HG03175 (cell line): Measurements from ENCODE around the gene CBR4.
A peak's percentile ranks its signal among the peaks of the same experiment; 100 is the strongest.
"Not testable (repeated sequence)": the region's sequence is repeated elsewhere in the genome, so short reads cannot be mapped to it uniquely, and the experiment has no call there.

Experiments used
- ATAC-seq: cut with Tn5 transposase; IDR thresholded peaks from one replicate; pipeline ENCODE4 v1.9.1; 2021; ENCODE audit warnings: mild to moderate bottlenecking, moderate library complexity; ENCODE audit not compliant: unreplicated experiment

The CBR4 gene

DNA sequence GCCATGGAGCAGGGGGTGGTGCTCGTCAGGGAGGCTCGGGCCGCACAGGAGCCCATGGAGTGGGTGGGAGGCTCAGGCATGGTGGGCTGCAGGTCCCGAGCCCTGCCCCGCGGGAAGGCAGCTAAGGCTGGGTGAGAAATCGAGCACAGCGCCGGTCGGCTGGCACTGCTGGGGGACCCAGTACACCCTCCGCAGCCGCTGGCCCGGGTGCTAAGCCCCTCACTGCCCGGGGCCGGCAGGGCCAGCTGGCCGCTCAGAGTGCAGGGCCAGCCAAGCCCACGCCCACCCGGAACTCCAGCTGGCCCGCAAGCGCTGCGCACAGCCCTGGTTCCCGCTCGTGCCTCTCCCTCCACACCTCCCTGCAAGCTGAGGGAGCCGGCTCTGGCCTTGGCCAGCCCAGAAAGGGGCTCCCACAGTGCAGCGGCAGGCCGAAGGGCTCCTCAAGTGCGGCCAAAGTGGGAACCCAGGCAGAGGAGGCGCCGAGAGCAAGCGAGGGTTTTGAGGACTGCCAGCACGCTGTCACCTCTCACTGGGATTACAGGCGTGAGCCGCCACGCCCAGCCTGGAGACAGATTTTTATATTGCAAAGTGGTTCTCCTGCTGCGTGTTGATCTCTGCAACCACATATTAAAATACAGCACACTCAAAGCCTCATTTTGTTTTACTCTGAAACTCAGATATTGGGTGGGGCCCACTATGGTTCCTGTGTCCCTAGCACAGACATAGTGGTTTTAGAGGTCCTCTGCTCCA, 26.0 kb upstream of the CBR4 start:
- ATAC-seq: not testable (repeated sequence)

DNA sequence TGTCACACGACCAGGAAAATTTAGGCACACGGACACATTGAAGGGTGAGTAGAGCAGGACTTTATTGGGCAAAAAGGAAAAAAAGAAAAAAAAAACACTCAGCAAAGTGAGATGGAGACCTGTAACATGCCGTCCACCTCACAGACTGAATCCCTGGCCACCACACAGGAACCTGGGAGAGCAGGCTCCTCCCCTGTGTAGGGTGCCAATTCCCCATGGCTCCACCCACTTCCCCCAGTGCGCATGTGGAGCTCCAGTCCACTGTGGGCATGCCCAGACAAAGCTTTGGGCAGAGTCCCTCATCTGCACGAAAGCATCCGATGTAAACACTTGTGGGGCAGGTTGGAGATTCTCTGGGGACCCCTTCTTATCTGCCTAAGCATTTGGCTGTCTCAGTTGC, 23.6 kb upstream of the CBR4 start:
- no peak for ATAC-seq

DNA sequence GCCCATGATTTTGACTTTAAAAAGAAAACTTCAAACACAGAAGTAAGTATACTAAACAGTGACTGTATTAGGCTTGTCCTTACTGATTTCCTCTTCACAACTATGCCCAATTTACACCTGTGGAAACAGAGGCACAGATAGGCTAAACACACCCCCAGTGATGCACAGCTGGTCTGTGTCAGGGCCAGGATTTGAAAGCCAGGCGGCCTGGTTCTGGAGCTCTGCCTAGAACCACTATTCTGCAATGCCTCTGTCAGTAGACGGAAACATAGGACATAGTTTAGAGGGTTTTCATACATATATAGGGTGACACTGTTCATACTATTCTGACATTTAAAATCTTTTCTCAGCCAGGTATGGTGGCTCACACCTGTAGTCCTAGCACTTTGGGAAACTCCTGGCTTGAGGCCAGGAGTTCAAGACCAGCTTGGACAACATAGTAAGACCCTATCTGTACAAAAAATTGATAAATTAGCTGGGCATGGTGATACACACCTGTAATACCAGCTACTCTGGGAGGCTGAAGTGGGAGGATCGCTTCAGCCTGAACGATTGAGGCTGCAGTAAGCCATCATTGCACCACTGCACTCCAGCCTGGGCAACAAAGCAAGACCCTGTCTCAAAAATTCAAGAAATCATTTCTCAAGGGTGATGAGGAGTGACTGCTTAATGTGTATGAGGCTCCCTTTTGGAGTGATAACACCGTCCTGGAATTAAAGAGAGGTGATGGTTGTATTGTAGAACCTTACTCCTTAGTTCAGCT, 23.0 kb upstream of the CBR4 start:
- no peak for ATAC-seq

DNA sequence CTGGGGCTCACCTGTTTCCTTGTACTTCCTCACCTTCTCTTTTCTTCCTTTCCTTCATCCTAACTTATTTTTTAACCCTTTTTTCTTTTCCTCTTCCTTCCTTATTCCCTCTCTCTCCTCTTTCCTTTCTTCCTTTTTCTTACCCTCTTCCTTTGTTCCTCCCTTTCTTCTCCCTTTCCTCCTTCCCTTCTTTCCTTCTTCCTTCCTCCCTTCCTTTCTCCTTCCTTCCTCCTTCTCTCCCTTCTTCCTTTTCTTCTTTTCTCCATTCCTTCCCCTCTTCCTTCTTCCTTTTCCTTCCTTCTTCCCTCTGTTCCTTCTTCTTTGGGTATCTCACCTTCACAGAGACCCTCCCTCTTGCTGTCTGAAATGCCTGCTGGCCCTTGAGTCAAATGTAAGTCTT, 22.1 kb upstream of the CBR4 start:
- ATAC-seq: no peak

DNA sequence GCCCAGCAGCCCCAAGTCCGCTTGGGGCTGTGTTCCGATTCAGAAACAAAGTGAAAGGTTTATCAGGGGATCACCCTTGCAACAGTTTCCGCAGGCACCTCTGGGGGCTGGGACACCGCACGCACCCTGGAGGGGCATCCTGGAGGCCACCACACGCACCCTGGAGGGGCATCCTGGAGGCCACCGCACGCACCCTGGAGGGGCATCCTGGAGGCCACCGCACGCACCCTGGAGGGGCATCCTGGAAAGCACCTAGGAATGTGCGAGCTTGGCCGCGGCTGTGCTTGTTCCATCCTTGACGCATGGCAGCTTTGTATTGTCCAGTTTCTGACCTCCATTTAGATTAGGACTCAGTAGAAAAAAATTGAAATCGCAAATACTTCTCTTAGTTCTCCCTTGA, 21.3 kb upstream of the CBR4 start:
- no peak for ATAC-seq

DNA sequence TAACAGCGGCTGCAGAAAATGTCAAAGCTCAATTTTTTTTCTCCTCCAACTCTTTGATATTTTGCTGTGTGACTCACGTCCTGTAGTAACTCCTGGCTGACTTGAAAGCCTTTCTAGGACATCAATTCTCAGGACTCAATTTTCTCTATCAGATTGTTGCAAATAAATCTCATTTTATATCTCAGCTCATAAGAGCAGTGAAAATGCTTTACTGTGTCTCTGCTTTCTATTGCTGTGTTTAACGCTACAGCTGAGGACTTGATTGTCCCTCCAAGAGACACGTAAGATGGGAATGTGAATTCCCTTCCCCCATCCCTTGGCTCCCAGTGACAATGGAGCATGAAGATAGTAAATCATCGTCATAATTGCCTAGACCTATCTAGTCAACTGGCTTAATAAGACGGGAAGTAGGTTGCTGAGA, 20.5 kb upstream of the CBR4 start:
- no peak for ATAC-seq

DNA sequence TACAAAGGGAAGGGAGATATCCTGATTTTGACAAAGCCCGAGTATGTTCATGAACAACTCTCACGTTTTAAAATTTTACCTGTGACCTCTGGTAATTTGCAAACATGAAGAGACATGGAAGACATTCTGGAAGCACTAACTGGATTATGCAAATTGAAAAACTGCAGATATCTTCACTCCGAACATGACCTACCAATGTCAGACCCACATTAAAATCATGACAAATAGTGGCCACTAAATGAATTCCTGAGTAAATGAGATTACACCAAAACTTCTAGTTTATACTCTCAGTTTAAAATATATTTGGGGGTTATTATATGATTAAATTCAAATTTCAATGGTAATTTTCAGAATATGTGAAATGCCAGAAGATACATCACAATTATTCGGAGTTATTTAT, 19.9 kb upstream of the CBR4 start:
- ATAC-seq: no peak

DNA sequence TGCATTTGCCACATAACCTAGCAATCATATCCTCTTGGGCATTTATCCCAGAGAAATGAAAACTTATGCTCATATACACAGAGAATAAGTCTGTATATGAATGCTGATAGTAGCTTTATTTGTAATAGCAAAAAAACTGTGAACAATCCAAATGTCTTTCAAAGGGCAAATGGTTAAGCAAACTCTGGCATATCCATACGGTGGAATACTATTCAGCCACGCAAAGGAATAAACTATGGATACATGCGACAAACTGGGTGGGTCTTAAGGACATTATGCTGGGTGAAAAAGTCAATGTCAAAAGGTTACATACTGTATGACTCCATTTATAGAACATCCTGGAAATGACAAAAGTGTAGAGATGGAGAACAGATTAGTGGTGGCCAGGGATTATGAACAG, 17.6 kb upstream of the CBR4 start:
- no peak for ATAC-seq

DNA sequence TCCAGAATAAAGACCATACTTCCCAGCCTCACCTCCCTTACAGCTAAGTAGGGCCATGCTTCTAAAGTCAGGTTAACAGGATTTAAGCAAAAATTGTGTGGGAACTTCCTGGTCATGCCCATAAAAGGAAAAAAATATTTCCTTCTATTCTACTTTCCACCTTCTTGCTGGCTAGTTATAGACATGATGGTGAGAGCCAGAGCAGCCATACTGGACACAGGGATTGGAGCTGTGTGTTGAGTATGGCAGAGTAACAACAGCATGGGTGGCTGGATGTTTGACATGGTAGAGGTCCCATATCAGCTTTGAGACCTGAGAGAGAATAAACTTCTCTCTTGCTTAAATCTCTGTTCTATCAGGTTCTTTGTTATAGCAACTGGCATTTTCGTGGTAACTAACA, 15.1 kb upstream of the CBR4 start:
- ATAC-seq: no peak

DNA sequence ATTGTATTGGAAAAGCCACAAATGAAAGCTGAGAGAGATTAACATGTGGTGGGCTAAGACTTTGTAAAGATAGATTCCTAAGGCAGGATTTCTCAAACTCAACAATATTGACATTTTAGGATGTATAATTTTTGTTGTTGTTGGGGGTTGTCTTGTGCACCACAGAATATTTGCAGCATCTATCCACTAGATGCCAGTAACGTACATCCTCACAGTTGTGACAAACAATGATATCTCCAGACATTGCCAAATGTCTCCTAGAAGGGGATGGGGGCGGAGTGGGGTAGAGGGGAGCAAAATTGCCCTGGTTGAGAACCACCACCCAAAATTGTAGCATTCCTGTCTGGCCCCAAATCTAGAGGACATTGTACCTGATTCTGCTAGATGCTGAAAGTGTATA, 14.7 kb upstream of the CBR4 start:
- ATAC-seq: peak; percentile 87

DNA sequence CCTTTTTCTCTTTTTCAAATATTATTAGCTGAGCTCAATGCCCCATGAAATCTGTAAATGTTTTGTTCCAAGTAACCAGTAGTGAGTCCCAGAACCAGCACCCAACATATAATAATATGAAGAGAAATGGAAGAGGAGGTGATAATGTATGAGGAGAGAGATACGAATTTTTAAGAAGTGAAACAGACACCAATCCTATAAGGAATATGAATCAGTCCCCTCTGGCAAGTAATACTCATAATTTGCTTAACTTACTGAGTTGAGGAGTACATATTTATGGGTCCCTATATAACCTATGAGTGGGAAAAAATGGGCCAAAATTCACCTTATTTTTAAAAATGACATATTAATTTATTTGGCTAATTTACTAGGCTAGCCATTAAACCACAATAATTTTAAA, 8.4 kb upstream of the CBR4 start:
- no peak for ATAC-seq

DNA sequence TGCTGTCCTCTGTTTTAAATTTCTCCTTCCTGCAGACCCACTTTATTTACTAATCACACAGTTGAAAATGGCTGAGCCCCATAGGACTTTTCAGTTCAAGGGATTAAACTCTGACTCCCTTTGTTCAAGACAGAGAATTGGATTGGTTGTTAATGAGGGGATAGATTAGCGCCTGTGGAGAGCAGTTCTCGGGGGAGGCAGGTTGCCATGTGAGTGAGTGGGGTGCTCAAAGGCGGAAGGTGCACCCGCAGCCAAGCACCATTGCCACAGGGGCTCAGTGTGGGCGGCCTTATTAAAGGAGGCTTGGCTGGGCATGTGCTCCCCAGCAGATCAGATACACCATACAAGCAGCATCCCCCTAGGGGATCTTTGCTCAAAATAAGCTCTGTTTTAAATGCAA, 7.9 kb upstream of the CBR4 start:
- no peak for ATAC-seq

DNA sequence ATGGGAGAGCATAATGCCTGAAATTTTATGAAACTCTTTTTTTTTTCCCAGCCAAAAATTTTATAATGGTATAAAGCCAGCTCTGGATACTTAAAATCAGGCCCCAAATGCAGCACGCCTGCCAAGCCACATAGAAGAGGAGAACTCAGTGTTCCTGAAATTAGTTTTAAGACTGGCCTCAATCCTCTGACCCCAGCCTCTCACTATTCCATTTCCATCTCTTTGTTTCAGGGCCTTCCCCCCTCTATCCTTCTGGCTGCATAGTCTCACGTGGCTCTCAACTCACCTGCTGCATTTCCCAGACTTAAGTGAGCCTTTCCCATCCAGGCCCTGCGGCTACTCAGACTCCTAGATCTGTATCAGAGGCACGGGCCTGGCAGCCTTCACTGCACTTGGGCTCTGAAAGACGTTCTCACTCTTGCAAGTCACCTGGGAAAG, 5.2 kb upstream of the CBR4 start:
- ATAC-seq: no peak

DNA sequence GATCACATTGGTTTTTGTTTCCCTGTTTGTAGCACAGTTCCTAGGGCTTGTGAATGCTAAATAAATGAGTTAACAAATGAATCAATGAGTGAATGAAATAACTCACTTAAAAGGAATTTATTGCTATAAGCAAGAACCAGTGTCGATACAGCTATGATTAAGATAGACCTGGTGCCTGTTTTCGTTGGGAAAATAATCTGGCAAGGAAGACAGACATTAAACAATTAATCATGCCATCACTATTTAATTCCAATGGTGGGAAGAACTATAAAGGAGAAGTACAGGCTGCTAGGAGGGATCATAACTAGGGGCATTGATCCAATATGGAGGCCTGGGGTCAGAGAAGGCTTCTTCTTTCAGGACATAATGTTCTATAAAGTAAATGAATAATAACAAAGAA, 4.5 kb upstream of the CBR4 start:
- ATAC-seq: no peak

DNA sequence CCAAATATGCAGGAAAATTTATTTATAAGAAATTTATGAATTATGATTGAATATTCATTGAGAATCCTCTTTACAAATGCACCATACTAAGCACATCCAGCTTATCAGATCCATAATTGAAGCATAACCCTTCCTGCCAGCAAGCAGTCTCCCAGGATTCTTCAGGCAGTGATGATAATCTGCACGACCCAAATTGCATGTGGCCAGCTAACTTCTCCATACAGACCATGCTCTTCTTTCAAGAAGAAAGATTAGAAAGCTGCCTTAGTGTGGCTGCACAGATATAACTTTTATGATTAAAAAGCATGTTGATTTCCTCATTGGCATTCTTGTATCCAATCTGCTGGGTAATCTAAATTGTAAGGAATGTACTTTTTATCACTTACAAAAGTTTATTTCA, 3.3 kb upstream of the CBR4 start:
- no peak for ATAC-seq

DNA sequence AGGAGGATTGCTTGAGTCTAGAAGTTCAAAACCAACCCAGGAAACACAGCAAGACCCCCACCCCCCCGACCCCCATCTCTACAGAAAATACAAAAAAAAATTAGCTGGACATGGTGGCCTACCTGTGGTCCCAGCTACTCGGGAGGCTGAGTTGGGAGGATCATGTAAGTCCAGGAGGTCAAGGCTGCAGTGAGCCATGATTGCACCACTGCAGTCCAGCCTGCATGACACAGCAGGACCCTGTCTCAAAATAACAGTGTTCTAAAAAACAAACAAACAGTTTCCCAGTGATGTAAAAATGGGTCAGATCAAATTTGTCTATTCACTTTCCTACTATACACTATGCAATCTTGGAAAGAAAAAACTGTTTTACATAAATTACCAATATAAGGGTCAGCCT, 2.0 kb upstream of the CBR4 start:
- ATAC-seq: no peak

DNA sequence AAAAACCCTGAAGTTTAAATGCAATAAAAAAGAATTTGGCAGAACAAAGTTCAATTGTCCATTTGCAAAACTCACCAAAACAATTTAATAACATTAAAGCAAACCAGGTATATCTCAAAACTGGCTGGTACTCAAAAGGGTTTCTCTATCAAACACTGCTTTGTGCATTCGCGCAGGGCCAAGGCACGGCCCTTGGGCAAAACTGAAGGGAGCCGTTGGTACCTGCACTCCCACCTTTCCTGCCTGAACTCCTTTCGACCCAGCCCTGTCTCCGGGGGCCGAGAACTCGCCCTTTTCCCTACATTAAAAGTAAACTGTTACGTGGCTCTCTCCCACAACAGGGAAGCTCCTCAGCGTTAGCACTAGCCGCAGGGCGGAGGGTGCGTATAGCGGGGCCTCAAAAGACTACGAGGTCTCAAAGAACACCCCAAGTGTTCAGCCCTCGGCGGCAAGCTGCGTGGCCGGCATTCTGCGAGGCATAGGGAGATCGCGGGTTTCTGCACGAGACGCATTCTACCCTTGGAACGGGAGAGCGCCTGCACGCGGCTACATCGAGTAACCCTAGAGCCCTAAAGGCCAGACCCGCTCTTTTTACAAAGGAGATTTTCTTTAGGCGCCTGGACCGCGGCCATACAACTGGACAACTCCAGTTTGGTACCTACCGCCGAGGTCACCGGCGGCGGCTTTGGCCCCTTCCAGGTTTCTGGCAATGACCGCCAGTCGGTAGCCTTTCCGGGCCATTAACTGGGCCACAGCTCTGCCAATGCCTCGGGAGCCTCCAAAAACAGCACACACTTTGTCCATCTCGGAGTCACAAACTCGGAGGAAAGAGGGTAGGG, 550 bp downstream of the CBR4 start:
- ATAC-seq: peak; percentile 33

DNA sequence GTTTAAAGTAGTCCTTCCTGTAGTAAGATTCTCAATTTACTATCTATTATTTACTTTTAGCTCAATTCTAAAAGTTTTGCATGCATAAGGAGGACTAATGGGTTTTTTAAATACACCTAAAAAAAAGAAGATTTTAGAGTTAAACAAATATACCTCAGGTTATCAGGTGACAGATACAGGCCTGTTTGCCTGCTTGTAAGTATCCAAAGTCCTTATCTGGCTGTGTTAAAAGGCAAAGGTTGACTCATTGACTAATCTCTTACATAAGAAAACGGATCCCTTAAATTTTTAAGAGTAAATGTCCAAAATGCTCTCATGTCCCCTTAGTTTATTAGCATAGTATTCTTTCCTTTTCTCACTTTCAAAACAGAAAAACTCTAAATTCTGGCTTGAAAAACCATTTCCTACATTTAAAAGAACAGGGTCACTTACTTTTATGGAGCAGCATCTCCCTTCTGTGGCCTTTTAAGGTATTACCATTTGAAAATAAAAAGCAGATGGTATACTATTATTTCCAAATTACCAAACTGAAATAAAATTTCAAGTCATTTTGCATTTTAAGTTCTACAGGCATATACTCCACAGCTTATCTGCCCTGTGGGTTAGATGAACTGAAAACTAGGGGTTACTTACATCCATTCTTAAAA, 4.5 kb downstream of the CBR4 start:
- ATAC-seq: no peak

DNA sequence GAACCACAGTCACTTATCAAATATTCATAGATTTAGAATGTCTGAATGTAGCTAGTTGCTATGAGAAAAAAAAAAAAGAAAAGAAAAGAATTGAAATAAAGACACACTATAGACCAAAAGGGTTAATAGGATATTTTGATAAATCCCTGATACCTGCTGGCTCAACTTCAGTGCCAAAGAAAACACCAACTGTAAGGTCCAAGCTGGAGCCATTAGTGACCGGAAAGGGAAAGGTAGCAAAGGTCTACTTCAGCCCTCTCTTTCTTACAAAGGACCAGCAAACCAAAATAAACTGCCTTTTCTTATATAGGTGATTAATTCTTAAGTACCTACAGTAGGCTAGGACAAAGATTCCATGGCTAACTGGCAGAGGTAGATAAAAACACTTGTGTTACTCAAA, 9.7 kb downstream of the CBR4 start:
- no peak for ATAC-seq

DNA sequence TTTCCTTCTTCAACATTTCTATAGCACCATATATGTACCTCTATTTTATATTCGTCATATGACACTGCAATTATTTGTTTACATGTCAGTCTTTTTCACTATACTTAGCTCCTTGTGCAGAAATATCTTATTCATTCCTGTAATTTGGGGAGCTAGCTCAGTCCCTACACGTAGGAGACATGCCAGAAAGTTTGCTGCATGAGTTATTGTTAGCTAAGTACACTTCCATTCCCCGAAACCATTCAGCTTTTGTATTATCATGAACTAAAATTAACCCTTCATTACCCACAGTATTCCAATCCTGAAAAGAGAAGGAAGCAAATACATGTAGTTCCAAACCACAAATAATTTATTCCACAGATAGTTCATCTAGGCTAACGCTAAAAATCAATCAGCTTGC, 10.2 kb downstream of the CBR4 start:
- ATAC-seq: no peak

DNA sequence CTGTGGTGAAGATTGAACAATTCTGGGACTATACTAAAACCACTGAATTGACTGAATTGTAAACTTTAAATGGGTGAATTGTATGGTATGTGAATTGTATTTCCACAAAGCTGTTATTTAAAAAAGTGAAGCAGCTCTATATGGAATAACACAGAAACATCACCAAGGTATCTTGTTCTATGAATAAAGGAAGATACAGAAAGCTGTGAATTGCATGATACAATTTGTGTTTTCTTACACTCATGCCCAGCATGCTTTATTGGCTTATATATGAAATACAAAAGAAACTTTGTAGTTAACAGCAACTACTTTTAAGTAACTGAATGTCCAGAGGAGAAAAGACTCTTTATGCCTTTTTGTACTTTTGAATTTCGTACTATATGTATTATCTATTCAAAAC, 11.5 kb downstream of the CBR4 start:
- ATAC-seq: no peak
